MM.1S (cell line): Measurements from ENCODE around the gene EXOC4.

Source experiments
- EZH2 ChIP-seq: fragments of 300-600 bp; sonication (generic); optimal IDR thresholded peaks from 2 replicates; pipeline ENCODE3; 2017; ENCODE audit warnings: low read depth, mild to moderate bottlenecking, antibody characterized with exemption, low read length, mixed read lengths
- EZH2phosphoT487 ChIP-seq: fragments of 300-600 bp; sonication (generic); IDR thresholded peaks from 2 replicates; pipeline ENCODE4 v1.6.1; 2018; ENCODE audit warnings: antibody characterized with exemption, low read length
- TF ChIP-seq, protein P1 (sequence below): fragments of 300-600 bp; sonication (generic); IDR thresholded peaks from 2 replicates; pipeline ENCODE4 v1.5.1; 2016; ENCODE audit warnings: antibody characterized with exemption, low read length, mixed read lengths

DNA sequence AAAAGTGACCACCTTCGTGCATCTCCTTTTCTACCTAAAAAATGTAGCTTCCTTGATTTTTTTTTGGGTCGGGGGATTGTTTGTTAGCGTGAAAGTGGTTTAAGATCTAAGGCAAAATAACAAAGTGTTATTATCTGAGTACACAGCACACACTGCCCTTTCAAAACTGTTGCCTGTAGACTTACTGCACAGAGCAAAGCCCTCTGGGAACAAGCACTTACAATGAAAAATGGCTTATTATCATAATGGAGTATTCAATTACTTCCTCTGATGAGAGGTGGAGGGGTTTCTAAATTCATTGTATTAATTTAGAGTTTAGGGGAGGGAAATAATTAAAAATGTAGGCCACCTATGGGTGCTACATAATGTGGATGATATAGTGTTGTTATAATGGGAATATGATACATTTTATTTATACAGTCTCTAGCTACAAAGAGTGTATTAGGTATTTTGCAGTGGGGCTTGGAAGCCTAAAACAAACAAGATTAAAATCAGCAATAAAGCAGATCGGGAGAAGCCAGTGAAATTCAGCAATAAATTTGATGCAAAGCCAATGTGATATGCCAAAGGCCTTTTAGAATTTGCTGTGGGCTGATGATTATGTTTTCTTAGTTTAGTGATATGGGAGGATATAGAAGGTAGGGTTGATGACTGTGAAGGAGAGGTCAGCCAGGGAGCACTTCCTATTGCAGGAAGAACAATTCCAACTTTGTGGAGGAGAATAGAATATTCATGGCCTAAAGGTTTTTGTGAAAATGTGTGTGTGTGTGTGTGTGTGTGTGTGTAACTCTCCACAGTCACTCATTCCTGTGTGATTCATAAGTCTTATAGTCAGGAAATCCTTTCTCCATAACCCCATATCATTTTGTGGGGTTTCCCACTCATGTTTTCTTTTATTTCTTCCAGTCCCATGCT lies 17.7 kb upstream of the EXOC4 start:
- no peak for TF ChIP-seq EZH2phosphoT487
- TF ChIP-seq, protein P1, sequence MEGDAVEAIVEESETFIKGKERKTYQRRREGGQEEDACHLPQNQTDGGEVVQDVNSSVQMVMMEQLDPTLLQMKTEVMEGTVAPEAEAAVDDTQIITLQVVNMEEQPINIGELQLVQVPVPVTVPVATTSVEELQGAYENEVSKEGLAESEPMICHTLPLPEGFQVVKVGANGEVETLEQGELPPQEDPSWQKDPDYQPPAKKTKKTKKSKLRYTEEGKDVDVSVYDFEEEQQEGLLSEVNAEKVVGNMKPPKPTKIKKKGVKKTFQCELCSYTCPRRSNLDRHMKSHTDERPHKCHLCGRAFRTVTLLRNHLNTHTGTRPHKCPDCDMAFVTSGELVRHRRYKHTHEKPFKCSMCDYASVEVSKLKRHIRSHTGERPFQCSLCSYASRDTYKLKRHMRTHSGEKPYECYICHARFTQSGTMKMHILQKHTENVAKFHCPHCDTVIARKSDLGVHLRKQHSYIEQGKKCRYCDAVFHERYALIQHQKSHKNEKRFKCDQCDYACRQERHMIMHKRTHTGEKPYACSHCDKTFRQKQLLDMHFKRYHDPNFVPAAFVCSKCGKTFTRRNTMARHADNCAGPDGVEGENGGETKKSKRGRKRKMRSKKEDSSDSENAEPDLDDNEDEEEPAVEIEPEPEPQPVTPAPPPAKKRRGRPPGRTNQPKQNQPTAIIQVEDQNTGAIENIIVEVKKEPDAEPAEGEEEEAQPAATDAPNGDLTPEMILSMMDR, result no peak
- no peak for TF ChIP-seq EZH2
